K562 (cell line): ENCODE measurements around the gene KLHL25. TPM values are rescaled to one million over a fixed set of nuclear protein-coding genes. Genes with fewer than 3 reads are reported as not detected.

Source experiments
- ATAC-seq: fragments of 200-7000 bp; cut with Tn5 transposase; 3 replicates; pipeline ENCODE4 v1.9.1; 2020; ENCODE audit warnings: moderate library complexity
- BruUV-seq: library from RNA; stranded (reverse); fragments of 400-500 nt; replicated peaks from 2 replicates; lab custom pipeline; 2021; lab: Mats Ljungman, UMichigan
- CTCF ChIA-PET: fragments of 300-600 bp; formaldehyde crosslinking; extraction: SDS; loops from one replicate; lab custom pipeline; 2021; ENCODE audit warnings: low intra/inter-chr PET ratio; lab: Yijun Ruan, JAX
- POLR2A ChIA-PET: fragments of 300-600, 350-650 bp; sonication (Branson Sonifier 250); formaldehyde crosslinking; extraction: SDS; loops from one replicate; lab custom pipeline; 2021; ENCODE audit warnings: antibody characterized with exemption, inconsistent platforms; lab: Yijun Ruan, JAX
- DNase-seq, 4 experiments: peaks; one replicate each; pipeline versions ENCODE4 v3.0.0 to v3.0.0-alpha.2; 2011 to 2018; ENCODE audit warnings: low spot score in 3 of 4, mixed read lengths in 3 of 4; ENCODE audit errors: extremely low read depth in 1 of 4
- FAIRE-seq: peaks from 2 replicates; lab custom pipeline; 2011; peaks lifted over from hg19 to GRCh38; lab: Jason Lieb, UNC
- H2AFZ ChIP-seq: 2 replicates; pipeline ENCODE4 v1.6.0; 2011; ENCODE audit warnings: low read depth, low read length, control low read depth, inconsistent platforms
- H3K27ac ChIP-seq: fragments of 200-600 bp; 3 replicates; pipeline ENCODE4 v1.8.0; 2011; ENCODE audit warnings: low read depth, mild to moderate bottlenecking, control low read depth, inconsistent platforms, low read length, moderate library complexity, mixed read lengths; ENCODE audit errors: extremely low read depth
- H3K27me3 ChIP-seq, 2 experiments: fragments of 300-600 bp in 1 of 2; 2 replicates in 1 of 2; 3 replicates in 1 of 2; pipeline versions ENCODE4 v1.6.0 to v1.8.0; 2011; ENCODE audit warnings: inconsistent platforms in 2 of 2, low read length in 2 of 2, mild to moderate bottlenecking in 1 of 2, mixed read lengths in 1 of 2, moderate library complexity in 1 of 2; ENCODE audit not compliant: control insufficient read depth in 2 of 2, insufficient read depth in 2 of 2
- H3K36me3 ChIP-seq: fragments of 300-600 bp; 3 replicates; pipeline ENCODE4 v1.8.0; 2011; ENCODE audit warnings: mild to moderate bottlenecking, low read length, inconsistent platforms; ENCODE audit not compliant: control insufficient read depth, insufficient read depth
- H3K4me1 ChIP-seq, 2 experiments: fragments of 200-600 bp in 1 of 2; replicated peaks in 1 of 2; 2 replicates in 1 of 2; 3 replicates in 1 of 2; pipeline versions ENCODE4 v1.5.1 to v1.8.0; 2011; ENCODE audit warnings: inconsistent platforms in 2 of 2, low read length in 2 of 2, mild to moderate bottlenecking in 1 of 2, mixed read lengths in 1 of 2, moderate library complexity in 1 of 2; ENCODE audit not compliant: control insufficient read depth in 2 of 2, insufficient read depth in 2 of 2
- H3K4me2 ChIP-seq: 2 replicates; pipeline ENCODE4 v1.6.1; 2011; ENCODE audit warnings: low read length, control low read depth, inconsistent platforms, mixed read lengths; ENCODE audit not compliant: insufficient read depth
- H3K4me3 ChIP-seq: fragments of 200-600 bp; sonication (generic), shearing (Covaris generic); 2 replicates; pipeline ENCODE4 v1.5.1; 2016; ENCODE audit warnings: control low read depth, inconsistent platforms
- H3K79me2 ChIP-seq: fragments of 200-600 bp; 3 replicates; pipeline ENCODE4 v1.8.0; 2011; ENCODE audit warnings: low read length, inconsistent platforms; ENCODE audit not compliant: control insufficient read depth, insufficient read depth
- H3K9ac ChIP-seq, 2 experiments: 2 replicates each; pipeline versions ENCODE4 v1.6.0 to v1.6.1; 2011; ENCODE audit warnings: low read depth in 2 of 2, low read length in 2 of 2, control low read depth in 1 of 2, inconsistent platforms in 1 of 2, mild to moderate bottlenecking in 1 of 2, mixed read lengths in 1 of 2; ENCODE audit not compliant: insufficient read depth in 1 of 2
- H3K9me1 ChIP-seq: one replicate; pipeline ENCODE4 v1.6.0; 2011; ENCODE audit warnings: inconsistent platforms, mild to moderate bottlenecking, low read length, moderate library complexity; ENCODE audit not compliant: control insufficient read depth, insufficient read depth
- H3K9me3 ChIP-seq: replicated peaks from 2 replicates; pipeline ENCODE4 v1.5.1; 2011; ENCODE audit warnings: low read depth, low read length, inconsistent platforms; ENCODE audit not compliant: control insufficient read depth, insufficient read depth
- H4K20me1 ChIP-seq: replicated peaks from 2 replicates; pipeline ENCODE4 v1.6.1; 2011; ENCODE audit warnings: low read length, inconsistent platforms, mixed read lengths; ENCODE audit not compliant: control insufficient read depth, insufficient read depth
- COPS2 ChIP-seq: fragments of 450-650 bp; conservative IDR thresholded peaks from 2 replicates; pipeline ENCODE4 v1.6.1; 2016; ENCODE audit warnings: mild to moderate bottlenecking, moderate library complexity
- RFX1 ChIP-seq: fragments of 450-650 bp; IDR thresholded peaks from 2 replicates; pipeline ENCODE4 v1.6.1; 2016; ENCODE audit warnings: mild to moderate bottlenecking, moderate library complexity
- TEAD4 ChIP-seq, 2 experiments: sonication (generic) in 1 of 2; formaldehyde crosslinking in 1 of 2; IDR thresholded peaks; 2 replicates each; pipeline versions ENCODE4 v1.6.1 to v1.8.0; 2012 to 2022; ENCODE audit warnings: borderline replicate concordance in 1 of 2, inconsistent platforms in 1 of 2, low read length in 1 of 2, mild to moderate bottlenecking in 1 of 2, missing genetic modification reagents in 1 of 2
- ZNF184 ChIP-seq: sonication (generic); formaldehyde crosslinking; IDR thresholded peaks from 2 replicates; pipeline ENCODE4 v1.5.0; 2020; ENCODE audit warnings: missing genetic modification reagents
- ZNF79 ChIP-seq: fragments of 250-450 bp; sonication (Bioruptor Pico); IDR thresholded peaks from 2 replicates; pipeline ENCODE4 v1.4.0; 2020; ENCODE audit warnings: low read depth, mild to moderate bottlenecking, moderate library complexity
- WGBS: fragments of 100-300 bp; shearing (Covaris generic); methylation state at CpG from one replicate; pipeline ENCODE4 v1.1.6; 2016; ENCODE audit warnings: low coverage, mixed read lengths; ENCODE audit not compliant: insufficient coverage; ENCODE audit errors: missing lambda C conversion rate; 5-methylcytosine and 5-hydroxymethylcytosine counted together
- in situ Hi-C: fragments of 300-500 bp; cut with MboI; formaldehyde crosslinking; loops from 4 replicates; pipeline ENCODE4 v1.15.0; 2018; ENCODE audit warnings: inconsistent platforms, mixed read lengths
- intact Hi-C: fragments of 100-400 bp; cut with micrococcal nuclease; formaldehyde crosslinking; loops from 2 replicates; pipeline ENCODE4 v1.14.2; 2022
- polyA plus RNA-seq, 8 experiments: library from polyadenylated mRNA; depleted of rRNA in 4 of 8; stranded (reverse) in 5 of 8; unstranded in 3 of 8; fragments of >200 nt; fragmentation: Nextera tagmentation in 2 of 8; fragmentation: Illumina TruSeq in 1 of 8; extraction: Ambion mirVana in 2 of 8; extraction: Trizol in 1 of 8; gene quantifications; 2 replicates each; pipeline versions ENCODE4 v1.2.1 to v1.2.3, GENCODE V29; 2011 to 2014; ENCODE audit warnings: inconsistent platforms in 1 of 8, missing spikeins in 1 of 8
- total RNA-seq, 7 experiments: library from RNA; depleted of rRNA in 6 of 7; stranded (reverse); fragments of >200 nt in 6 of 7; fragmentation: Illumina TruSeq in 2 of 7; extraction: Trizol in 2 of 7; gene quantifications; 2 replicates each; pipeline versions ENCODE4 v1.2.1 to v1.2.3, GENCODE V29; 2011 to 2021; ENCODE audit warnings: low replicate concordance in 1 of 7
- TF ChIP-seq, protein P1 (sequence below): fragments of 250-450 bp; sonication (Bioruptor Pico); IDR thresholded peaks from 2 replicates; pipeline ENCODE4 v1.5.0; 2021; ENCODE audit warnings: mild to moderate bottlenecking, borderline replicate concordance

KLHL25 gene
- total and polyA plus RNA-seq, 9 of the 15 experiments (the other 6 are each of a cell fraction or from before 2014, with no cell fraction given), result 0.04 to 0.14 (median 0.10) TPM; not detected in 3

DNA sequence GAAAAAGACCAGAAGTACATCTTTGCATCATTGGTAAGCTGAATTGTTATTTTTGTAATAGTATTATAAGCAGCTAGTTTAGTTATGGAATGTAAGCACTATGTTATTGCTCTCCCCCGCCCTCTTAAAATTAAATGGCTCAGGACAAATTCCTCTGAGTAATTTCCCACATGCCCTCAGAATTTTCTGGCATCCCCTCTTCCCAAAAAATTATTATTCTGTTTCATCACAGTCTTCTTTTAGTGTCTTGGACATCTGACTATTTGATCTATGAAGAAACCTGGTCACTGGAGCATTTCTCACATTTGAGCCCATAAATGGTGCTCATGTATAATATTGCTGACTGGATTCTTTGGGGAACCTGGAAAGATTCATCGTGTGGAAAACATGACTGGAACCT, 68.3 kb downstream of the KLHL25 start (continued):
- TF ChIP-seq, protein P1, sequence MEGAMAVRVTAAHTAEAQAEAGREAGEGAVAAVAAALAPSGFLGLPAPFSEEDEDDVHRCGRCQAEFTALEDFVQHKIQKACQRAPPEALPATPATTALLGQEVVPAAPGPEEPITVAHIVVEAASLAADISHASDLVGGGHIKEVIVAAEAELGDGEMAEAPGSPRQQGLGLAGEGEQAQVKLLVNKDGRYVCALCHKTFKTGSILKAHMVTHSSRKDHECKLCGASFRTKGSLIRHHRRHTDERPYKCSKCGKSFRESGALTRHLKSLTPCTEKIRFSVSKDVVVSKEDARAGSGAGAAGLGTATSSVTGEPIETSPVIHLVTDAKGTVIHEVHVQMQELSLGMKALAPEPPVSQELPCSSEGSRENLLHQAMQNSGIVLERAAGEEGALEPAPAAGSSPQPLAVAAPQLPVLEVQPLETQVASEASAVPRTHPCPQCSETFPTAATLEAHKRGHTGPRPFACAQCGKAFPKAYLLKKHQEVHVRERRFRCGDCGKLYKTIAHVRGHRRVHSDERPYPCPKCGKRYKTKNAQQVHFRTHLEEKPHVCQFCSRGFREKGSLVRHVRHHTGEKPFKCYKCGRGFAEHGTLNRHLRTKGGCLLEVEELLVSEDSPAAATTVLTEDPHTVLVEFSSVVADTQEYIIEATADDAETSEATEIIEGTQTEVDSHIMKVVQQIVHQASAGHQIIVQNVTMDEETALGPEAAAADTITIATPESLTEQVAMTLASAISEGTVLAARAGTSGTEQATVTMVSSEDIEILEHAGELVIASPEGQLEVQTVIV, result no peak
- TF ChIP-seq TEAD4 (IDR thresholded peaks at IDR 0.05; ENCODE audit: low read length), result no peak
- no peak for TF ChIP-seq TEAD4 (CRISPR knock-in tag; IDR thresholded peaks at IDR 0.05; ENCODE audit: borderline replicate concordance)
- TF ChIP-seq ZNF79 (CRISPR knock-in tag), result no peak
- TF ChIP-seq COPS2, result no peak

DNA sequence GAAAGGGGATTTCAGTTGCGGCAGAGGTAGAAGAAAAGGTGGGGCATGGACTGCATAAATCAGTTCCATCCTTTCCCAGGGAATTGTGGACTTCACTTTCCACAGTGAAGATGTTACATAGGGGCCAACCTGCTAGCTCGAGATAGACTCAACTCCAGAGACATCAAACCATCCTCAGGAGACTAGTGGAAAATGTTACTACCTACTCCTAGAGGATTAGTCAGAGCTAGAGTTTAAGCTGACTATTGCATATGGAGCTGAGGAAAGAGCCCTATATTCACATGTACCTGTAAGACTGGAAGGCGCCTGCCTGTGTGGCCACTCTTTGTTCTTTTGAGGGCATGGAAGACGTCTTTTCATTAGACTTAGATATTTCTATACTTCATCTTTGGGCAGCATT, 69.2 kb downstream of the KLHL25 start:
- no peaks in the 10 kb centered on the region for H3K79me2 ChIP-seq
- CTCF ChIA-PET, result no interaction called here
- H3K9me1 ChIP-seq, result no peaks in the 10 kb centered on the region
- BruUV-seq, result no TSS peak
- intact Hi-C loops (loop anchor here (10.0 kb wide), 1 partner anchor 241 kb away; no protein-coding TSS in a partner anchor), in situ Hi-C loops (loop anchor here (5.0 kb wide), 1 partner anchor 107 kb away; no protein-coding TSS in a partner anchor)
- WGBS, result 0% methylated on average over 4 of the region's 4 CpGs
- H4K20me1 ChIP-seq, result no peaks in the 10 kb centered on the region
- H3K9me3 ChIP-seq, result no peaks in the 10 kb centered on the region
- no peaks in the 10 kb centered on the region for H3K4me1 ChIP-seq
- TF ChIP-seq ZNF184 (CRISPR knock-in tag) (no peak), RFX1 (no peak)
- H3K9ac ChIP-seq, result no peak overlapping the region
- ATAC-seq (no peak), DNase-seq (no peak), FAIRE-seq (no peak)
- POLR2A ChIA-PET, result no interaction called here
- no peak overlapping the region for H2AFZ ChIP-seq
- no peak overlapping the region for H3K4me3 ChIP-seq
- no peaks in the 10 kb centered on the region for H3K36me3 ChIP-seq
- no peak overlapping the region for H3K4me2 ChIP-seq
- no peak overlapping the region for H3K27ac ChIP-seq
- H3K27me3 ChIP-seq, result no peaks in the 10 kb centered on the region; a peak in 1 of 5 replicates
